Stimulated activated naive CD8-positive, alpha-beta T cell treated with anti-CD3 and anti-CD28 coated beads, Interleukin-15, Interleukin-2, amounts not matched to agents 100 U/mL and 50 U/mL, for 24 hours (primary cell): ENCODE results near the gene CD209.

Source experiments
- ATAC-seq: fragments of 150-1000 bp; cut with Tn5 transposase; one replicate; pipeline ENCODE4 v1.10.0; 2021
- DNase-seq: peaks from one replicate; pipeline ENCODE4 v3.0.0; 2021

CD209 gene

GRCh38 chr19:7738023-7738422, 9.3 kb downstream of the CD209 start:
- DNase-seq: peak; percentile 37
- ATAC-seq: peak; percentile 90

- ATAC-seq (no peak), DNase-seq (no peak)
Observed at GRCh38 chr19:7737215-7737614, 10.1 kb downstream of the CD209 start.

GRCh38 chr19:7736148-7736547, 11.2 kb downstream of the CD209 start:
- ATAC-seq (no peak), DNase-seq (no peak)

GRCh38 chr19:7734220-7735203, 12.8 kb downstream of the CD209 start:
- ATAC-seq: no peak
- DNase-seq: no peak

GRCh38 chr19:7733376-7733775, 14.0 kb downstream of the CD209 start:
- DNase-seq: no peak
- no peak for ATAC-seq

GRCh38 chr19:7732045-7732444, 15.3 kb downstream of the CD209 start, which contains the start of gene CLEC4G:
TSS of gene CLEC4G (minus strand) at chr19:7732110. CDS start at chr19:7732102, 8 bp downstream.
- ATAC-seq (no peak), DNase-seq (no peak)

GRCh38 chr19:7731615-7732014, 15.7 kb downstream of the CD209 start:
- DNase-seq (no peak), ATAC-seq (no peak)

- ATAC-seq: no peak
- DNase-seq: no peak
Observed at GRCh38 chr19:7731218-7731595, 16.1 kb downstream of the CD209 start.

GRCh38 chr19:7730286-7731217, 16.8 kb downstream of the CD209 start:
- no peak for DNase-seq
- no peak for ATAC-seq

- ATAC-seq (no peak), DNase-seq (peak; percentile 24)
Observed at GRCh38 chr19:7729831-7730285, 17.5 kb downstream of the CD209 start.

- peak; percentile 39 for ATAC-seq
Observed at GRCh38 chr19:7729211-7729610, 18.1 kb downstream of the CD209 start.

GRCh38 chr19:7725791-7726190, 21.5 kb downstream of the CD209 start:
- no peak for DNase-seq
- ATAC-seq: no peak

More at GRCh38 chr19:7729211-7729610, 18.1 kb downstream of the CD209 start:
- DNase-seq: no peak

GRCh38 chr19:7722231-7722651, 25.1 kb downstream of the CD209 start:
- peak; percentile 19 for ATAC-seq

GRCh38 chr19:7720351-7720750, 27.0 kb downstream of the CD209 start:
- no peak for DNase-seq
- no peak for ATAC-seq

More at GRCh38 chr19:7722231-7722651, 25.1 kb downstream of the CD209 start:
- DNase-seq: no peak

GRCh38 chr19:7718668-7719067, 28.7 kb downstream of the CD209 start:
- no peak for DNase-seq
- peak; percentile 20 for ATAC-seq

- DNase-seq: no peak
- ATAC-seq: no peak
Observed at GRCh38 chr19:7716762-7717161, 30.6 kb downstream of the CD209 start.

GRCh38 chr19:7715671-7716070, 31.7 kb downstream of the CD209 start:
- ATAC-seq (no peak), DNase-seq (no peak)

GRCh38 chr19:7710616-7711015, 36.7 kb downstream of the CD209 start:
- ATAC-seq (no peak), DNase-seq (no peak)

GRCh38 chr19:7709932-7710460, 37.3 kb downstream of the CD209 start:
- DNase-seq (no peak), ATAC-seq (no peak)

- DNase-seq (no peak), ATAC-seq (no peak)
Observed at GRCh38 chr19:7706955-7707456, 40.3 kb downstream of the CD209 start.

GRCh38 chr19:7706188-7706954, 41.0 kb downstream of the CD209 start:
- DNase-seq (no peak), ATAC-seq (no peak)
